ENCODE data around the gene SOCS3.

Gene SOCS3

DNA sequence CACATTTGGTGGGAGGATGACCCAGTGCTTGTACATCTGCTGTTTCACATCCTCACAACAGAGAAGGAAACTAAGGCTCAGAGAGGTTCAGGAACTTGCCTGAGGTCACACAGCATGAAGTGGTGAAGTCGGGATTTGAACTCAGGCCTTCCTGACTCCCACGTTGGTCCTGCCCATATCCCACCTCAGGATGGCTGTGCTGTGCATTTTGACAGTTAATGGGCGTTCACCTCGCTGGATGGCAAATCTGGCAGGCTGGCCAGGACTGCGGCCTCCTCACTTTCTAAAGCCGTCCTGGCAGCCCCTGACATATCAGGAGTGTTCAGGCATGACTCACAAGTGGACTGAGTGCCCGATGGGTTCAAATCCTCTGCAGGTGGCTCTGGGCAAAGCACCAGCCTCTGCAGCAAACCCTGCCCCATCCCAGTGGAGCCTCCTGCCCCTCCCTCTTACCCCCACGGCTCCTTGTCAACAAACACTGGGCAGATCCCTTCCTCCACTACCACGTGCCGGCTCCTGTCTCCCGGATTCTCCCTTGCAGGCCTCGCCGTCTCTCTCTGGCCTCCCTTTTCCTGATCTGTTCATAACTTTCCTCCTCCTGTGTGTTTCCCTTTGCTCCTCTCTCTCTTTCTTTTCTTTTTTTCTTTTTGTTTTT is 29.2 kb downstream of the SOCS3 start:
- TF ChIP-seq, protein P1, sequence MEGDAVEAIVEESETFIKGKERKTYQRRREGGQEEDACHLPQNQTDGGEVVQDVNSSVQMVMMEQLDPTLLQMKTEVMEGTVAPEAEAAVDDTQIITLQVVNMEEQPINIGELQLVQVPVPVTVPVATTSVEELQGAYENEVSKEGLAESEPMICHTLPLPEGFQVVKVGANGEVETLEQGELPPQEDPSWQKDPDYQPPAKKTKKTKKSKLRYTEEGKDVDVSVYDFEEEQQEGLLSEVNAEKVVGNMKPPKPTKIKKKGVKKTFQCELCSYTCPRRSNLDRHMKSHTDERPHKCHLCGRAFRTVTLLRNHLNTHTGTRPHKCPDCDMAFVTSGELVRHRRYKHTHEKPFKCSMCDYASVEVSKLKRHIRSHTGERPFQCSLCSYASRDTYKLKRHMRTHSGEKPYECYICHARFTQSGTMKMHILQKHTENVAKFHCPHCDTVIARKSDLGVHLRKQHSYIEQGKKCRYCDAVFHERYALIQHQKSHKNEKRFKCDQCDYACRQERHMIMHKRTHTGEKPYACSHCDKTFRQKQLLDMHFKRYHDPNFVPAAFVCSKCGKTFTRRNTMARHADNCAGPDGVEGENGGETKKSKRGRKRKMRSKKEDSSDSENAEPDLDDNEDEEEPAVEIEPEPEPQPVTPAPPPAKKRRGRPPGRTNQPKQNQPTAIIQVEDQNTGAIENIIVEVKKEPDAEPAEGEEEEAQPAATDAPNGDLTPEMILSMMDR (IDR thresholded peaks at IDR 0.05; ENCODE audit: insufficient read depth, low read depth, low read length, missing control alignments) = no peak
- H3K4me3 ChIP-seq (ENCODE audit: low read depth, low read length) = no peak overlapping the region
- DNase-seq (ENCODE audit: low read depth) = no peak

DNA sequence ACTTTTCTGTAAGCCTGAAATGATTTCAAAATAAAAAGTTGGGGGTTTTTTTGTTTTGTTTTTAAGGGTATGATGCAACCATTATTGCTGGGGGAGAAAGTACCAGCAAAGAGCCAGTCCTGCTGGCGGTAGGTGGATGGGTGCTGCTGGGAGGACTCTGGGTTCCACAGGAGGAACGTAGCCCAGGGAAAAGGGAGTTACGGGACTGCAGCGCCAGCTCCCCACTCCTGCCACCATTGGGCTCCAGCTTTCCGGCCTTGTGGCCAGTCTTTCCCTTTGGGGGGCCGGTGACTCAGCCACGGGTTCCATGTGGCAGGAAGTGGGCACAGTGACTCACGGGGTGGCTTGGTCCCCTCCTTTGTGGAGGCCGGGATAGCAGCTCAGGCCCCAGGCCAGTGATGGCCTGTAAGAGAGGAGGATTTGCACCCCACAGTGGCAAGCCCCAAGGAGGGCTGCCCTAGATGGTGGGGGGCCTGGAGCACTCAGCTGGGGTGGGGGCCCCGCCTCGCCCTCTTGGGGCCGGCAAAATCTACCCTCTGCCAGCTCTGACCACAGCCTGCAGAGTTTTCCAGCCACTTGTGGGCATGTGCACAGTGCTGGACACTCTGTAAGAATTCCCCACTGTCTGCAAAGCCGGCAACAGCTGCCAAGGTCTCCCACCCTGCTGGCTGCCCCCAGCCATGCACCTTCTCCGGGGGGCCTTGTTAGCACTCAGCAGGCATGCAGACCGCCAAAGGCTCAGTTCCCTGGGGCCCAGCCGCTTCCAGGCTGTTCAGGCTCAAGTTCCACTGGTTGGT is 30.4 kb downstream of the SOCS3 start:
- no peak overlapping the region for H3K4me3 ChIP-seq (ENCODE audit: low read depth, low read length)
- TF ChIP-seq, protein P1 (IDR thresholded peaks at IDR 0.05; ENCODE audit: insufficient read depth, low read depth, low read length, missing control alignments) = no peak
- DNase-seq (ENCODE audit: low read depth) = no peak

DNA sequence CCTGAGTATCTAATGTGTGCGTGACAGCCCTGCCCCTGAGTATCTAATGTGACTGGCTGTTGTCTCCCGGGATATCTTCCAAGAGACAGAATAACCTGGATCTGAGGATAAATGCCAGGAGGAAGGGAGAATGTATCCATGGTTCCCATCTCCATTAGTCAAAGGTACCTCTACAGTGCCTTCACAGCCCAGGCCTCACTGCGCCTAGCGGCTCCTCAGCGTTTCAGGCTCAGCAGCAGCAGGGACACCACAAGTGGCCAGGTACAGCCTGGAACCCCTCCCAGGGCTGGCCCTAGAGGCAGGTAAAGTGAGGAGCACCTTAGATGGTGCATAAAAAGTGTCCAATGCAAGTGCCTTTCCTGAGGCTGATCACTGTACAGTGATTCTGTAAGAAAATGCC is 32.0 kb downstream of the SOCS3 start:
- no peak overlapping the region for H3K4me3 ChIP-seq (ENCODE audit: low read depth, low read length)
- TF ChIP-seq, protein P1 (IDR thresholded peaks at IDR 0.05; ENCODE audit: insufficient read depth, low read depth, low read length, missing control alignments) = no peak
- no peak for DNase-seq (ENCODE audit: low read depth)

DNA sequence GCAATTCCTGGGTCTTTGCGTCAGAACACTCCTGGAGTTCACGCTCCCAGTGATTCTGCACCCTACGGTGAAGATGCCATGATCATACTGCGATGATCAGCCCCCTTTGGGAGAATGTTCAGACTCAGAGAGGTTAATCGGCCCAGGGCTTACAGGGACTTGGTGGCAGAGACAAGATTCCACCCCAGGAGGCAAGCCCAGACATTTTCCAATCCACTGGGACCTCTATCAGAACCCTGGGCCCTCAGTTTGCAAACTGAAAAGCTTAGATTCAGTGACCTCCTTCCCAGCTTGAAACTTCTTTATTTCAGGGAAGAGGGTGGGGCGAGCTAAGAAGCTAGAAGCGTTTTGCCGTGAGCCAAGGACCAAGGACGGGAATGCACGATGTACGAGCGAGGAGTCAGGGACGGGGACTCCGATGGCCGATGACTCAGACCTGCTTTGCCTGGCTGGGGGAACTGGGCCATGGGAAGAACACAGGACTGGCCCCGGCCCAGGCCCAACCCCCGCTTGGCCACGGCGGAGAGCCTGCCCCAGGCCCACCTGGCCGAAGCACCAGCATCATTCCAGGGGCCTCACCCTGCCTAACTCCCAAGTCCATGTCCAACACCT is 34.7 kb downstream of the SOCS3 start:
- no peak for DNase-seq (ENCODE audit: low read depth)

DNA sequence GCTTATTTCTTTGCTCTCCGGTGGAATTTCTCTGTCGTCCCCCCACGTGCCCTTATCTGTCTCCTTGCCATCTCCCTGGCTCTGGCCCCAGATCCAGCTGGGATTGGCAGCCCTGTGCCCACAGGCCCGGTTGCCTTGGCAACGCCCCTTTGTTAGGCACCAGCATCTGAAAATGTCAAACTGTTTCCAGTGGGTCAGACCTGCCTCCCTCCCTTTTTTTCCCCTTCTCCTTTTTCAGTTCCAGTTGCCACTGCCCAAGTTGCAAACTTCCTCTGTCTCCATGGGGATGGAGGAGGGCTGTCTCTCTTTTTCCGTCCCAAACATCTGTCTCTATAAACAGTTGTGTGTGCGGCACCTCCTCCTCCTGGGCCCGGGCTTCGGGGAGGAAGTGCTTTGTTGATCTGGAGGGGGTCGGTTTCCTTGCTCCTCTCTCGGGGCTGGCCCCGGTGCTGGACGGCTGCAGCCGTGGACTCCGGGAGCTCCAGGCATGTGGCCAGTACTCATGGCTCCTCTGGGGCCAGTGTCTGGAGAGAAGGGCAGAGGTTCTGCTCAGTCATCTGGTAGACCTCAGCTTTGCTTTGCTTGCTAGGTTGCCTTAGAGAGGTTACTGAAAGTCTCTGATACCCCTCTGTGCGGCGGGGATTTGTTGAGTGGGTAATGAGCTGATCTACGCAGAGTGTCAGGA is 35.3 kb downstream of the SOCS3 start:
- TF ChIP-seq, protein P1 (IDR thresholded peaks at IDR 0.05; ENCODE audit: insufficient read depth, low read depth, low read length, missing control alignments) = no peak
- no peak for DNase-seq (ENCODE audit: low read depth)
- H3K4me3 ChIP-seq (ENCODE audit: low read depth, low read length) = no peak overlapping the region

More for the DNA sequence above, 34.7 kb downstream of the SOCS3 start:
- TF ChIP-seq, protein P1 (IDR thresholded peaks at IDR 0.05; ENCODE audit: insufficient read depth, low read depth, low read length, missing control alignments) = no peak
- H3K4me3 ChIP-seq (ENCODE audit: low read depth, low read length) = no peak overlapping the region

DNA sequence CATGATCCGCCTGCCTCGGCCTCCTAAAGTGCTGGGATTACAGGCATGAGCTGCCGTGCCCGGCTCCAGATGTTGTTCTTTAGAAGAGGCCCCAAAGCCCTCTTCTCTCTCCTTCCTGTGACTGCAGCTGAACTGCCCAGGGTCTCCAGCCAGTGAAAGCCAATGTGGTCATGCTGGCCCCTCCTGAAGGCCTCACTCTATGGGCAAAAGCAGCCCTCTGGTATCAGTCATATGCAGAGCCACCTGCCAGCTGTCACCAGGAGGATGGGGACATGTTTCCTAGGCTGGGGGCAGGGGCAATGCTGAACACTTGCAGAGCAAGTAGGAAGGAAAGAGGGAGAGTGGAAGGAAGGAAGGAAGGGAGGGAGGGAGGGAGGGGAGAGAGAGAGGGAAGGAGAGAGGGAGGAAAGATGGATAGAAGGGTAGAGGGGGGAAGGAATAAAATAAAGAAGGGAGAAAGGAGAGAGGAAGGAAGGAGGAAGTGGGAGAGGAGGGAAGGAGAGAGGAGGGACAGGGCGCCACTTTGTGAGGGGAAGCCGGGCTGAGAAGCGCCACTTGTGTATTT is 36.0 kb downstream of the SOCS3 start:
- H3K4me3 ChIP-seq (ENCODE audit: low read depth, low read length) = no peak overlapping the region
- DNase-seq (ENCODE audit: low read depth) = no peak
- TF ChIP-seq, protein P1 (IDR thresholded peaks at IDR 0.05; ENCODE audit: insufficient read depth, low read depth, low read length, missing control alignments) = no peak

Measured in GM12865 (cell line).